Stimulated activated naive CD4-positive, alpha-beta T cell (primary cell): Measurements from ENCODE around the gene ETFDH.
"Not testable (repeated sequence)": the region's sequence is repeated elsewhere in the genome, so short reads cannot be mapped to it uniquely, and the experiment has no call there.

Experiments
- DNase-seq, 6 experiments: peaks; one replicate each; lab custom pipeline; 2025; lab: John Stamatoyannopoulos, UW

ETFDH gene

DNA sequence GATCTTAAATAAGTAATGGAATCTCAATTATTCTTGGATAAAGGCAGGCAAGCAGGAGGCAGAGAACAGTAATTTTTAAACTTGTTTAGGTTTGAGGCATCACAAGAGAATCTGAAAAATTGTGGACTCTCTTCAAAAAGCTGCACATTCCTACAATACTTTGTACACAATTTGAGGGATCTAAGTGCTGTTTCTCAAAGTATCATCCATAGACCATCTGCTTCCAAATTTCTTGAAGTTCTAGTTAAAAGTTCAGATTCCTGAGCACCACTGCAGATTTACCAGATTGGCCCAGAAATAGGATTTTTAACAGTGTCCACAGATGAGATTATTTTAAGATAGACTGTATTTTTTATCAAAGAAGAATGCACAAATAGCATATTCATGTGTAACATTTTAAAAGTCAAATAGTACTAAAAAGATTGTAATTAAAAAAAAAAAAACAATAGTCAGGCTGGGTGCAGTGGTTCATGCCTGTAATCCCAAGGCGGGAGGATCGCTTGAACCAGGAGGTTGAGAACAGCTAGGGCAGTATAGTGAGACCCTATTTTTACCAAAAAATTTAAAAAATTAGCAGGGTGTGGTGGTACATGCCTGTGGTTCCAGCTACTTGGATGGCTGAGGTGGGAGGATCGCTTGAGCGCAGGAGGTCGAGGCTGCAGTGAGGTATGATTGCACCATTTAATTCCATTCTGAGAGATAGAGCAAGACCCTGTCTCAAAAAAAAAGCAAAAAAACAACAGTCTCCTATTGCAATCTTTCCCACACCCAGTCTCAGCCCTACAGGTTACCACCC, 82.5 kb downstream of the ETFDH start:
- DNase-seq, result no peak

DNA sequence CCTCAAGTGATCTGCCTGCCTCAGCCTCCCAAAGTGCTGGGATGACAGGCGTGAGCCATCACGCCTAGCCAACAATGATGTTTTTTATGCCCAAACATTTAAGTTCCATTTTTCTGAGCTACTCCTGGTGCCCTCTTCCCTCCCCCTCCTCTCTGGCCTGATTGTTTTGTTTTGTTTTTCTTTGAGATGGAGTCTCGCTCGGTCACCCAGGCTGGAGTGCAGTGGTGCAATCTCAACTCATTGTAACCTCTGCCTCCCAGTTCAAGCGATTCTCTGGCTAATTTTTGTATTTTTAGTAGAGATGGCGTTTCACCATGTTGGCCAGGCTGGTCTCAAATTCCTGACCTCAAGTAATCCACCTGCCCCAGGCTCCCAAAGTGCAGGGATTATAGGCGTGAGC, 83.7 kb downstream of the ETFDH start:
- DNase-seq, result not testable (repeated sequence)

DNA sequence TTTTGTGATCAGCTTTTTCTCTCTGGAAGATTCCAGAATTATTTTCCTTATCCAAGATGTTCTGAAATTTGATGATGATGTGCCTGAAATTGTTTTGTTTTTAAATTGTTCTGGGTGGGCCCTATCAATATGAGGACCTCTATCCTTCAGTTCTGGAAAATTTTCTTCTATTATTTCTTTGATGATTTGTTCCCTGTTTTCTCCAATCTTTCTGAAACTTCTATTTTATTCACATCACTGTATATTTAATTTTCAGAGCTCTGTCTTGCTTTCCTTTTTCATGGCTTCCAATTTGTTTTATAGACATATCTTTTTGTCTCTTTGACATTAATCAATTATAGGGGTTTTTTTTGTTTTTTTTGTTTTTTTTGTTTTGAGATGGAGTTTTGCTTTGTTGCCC, 84.5 kb downstream of the ETFDH start:
- DNase-seq, result no peak

DNA sequence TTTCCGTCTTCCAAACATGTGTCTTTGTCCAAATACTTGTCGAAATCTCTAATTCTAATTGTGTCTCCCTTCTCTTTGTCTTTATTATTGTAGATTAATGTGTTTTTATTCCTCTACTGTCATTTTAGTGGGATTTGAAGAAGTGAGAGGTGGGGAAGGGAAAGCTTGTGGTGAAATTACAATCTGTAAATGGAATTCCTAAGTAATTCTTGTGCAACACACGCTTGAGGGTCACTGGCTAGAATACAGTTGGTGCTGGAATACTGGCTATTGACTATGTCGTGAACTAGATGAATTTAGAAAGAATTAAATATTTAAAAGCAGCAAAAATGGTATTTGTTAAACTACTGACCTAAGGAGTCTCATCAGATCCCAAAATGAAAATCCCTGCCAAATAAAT, 86.0 kb downstream of the ETFDH start:
- no peak for DNase-seq

DNA sequence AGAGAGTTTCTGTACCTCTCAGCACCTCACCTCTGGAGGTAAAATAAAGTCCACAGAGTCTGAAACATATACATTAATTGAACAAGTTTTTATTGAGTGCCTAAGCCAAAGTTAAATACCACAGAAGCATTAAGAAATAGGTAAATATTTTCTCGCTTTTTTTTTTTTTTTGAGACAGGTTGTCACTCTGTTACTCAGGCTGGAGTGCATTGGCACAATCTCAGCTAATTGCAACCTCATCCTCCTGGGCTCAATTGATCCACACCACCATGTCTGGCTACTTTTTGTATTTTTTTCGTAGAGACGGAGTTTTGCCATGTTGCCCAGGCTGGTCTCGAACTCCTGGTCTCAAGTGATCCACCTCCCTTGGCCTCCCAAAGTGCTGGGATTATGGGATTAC, 86.6 kb downstream of the ETFDH start:
- no peak for DNase-seq
